Sigmoid colon (tissue), 3 donors: ENCODE results near the gene PDCL2.

ENCODE experiments used
- POLR2A ChIP-seq, 2 donors: fragments of 450-650 bp; IDR thresholded peaks; one replicate each; pipeline ENCODE4 v1.6.1; 2016; ENCODE audit warnings: antibody characterized with exemption in 2 of 2, mild to moderate bottlenecking in 2 of 2, moderate library complexity in 2 of 2
- TF ChIP-seq, protein P1 (sequence below), 4 experiments: fragments of 450-650 bp in 3 of 4; fragments of 200-600 bp in 1 of 4; IDR thresholded peaks; one replicate each; pipeline ENCODE4 v1.5.1; 2016 to 2019; ENCODE audit warnings: antibody characterized with exemption in 4 of 4, mild to moderate bottlenecking in 3 of 4, moderate library complexity in 2 of 4

DNA sequence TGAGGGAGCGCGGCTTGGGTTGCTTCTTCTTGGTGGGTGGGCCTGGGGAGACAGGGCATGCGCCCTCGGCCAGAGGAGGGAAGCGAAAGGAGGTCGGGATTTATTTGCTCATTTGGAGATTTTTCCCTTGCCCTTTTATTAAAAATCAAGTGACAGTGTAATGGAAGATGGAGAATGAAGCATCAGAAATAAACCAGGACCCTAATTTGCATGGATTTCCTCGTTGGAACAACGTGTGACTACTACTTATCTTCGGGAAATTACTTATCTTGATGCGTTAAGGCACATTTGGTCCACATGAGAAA is 44.6 kb downstream of the PDCL2 start:
- TF ChIP-seq, protein P1, sequence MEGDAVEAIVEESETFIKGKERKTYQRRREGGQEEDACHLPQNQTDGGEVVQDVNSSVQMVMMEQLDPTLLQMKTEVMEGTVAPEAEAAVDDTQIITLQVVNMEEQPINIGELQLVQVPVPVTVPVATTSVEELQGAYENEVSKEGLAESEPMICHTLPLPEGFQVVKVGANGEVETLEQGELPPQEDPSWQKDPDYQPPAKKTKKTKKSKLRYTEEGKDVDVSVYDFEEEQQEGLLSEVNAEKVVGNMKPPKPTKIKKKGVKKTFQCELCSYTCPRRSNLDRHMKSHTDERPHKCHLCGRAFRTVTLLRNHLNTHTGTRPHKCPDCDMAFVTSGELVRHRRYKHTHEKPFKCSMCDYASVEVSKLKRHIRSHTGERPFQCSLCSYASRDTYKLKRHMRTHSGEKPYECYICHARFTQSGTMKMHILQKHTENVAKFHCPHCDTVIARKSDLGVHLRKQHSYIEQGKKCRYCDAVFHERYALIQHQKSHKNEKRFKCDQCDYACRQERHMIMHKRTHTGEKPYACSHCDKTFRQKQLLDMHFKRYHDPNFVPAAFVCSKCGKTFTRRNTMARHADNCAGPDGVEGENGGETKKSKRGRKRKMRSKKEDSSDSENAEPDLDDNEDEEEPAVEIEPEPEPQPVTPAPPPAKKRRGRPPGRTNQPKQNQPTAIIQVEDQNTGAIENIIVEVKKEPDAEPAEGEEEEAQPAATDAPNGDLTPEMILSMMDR (IDR thresholded peaks at IDR 0.05) = no peak
- no peak for TF ChIP-seq POLR2A (IDR thresholded peaks at IDR 0.05)
